Measurements from ENCODE around the gene UFD1. TPM values are rescaled to one million over a fixed set of nuclear protein-coding genes. Genes with fewer than 3 reads are reported as not detected.

The UFD1 gene
- total and polyA plus RNA-seq, 9 of the 15 experiments (the other 6 are each of a cell fraction or from before 2014, with no cell fraction given), result 238 to 645 (median 363) TPM

- TF ChIP-seq SRSF7 (optimal IDR thresholded peaks at IDR 0.05; ENCODE audit: low read depth, low read length) (no peak), RBFOX2 (IDR thresholded peaks at IDR 0.05; ENCODE audit: low read depth, low read length) (0 out of 2 replicates have a peak, but pooled peaks have one; percentile 23), CREB1 (IDR thresholded peaks at IDR 0.05) (no peak), CREB1 (CRISPR knock-in tag; IDR thresholded peaks at IDR 0.05) (0 out of 2 replicates have a peak, but pooled peaks have one; percentile 14), ZNF3 (CRISPR knock-in tag; IDR thresholded peaks at IDR 0.05) (no peak), HDAC2 (IDR thresholded peaks at IDR 0.05) (no peak), IRF2 (CRISPR knock-in tag; IDR thresholded peaks at IDR 0.05) (0 out of 2 replicates have a peak, but pooled peaks have one; percentile 32), NR3C1 (CRISPR knock-in tag; IDR thresholded peaks at IDR 0.05) (0 out of 2 replicates have a peak, but pooled peaks have one; percentile 25), MAX (CRISPR knock-in tag; IDR thresholded peaks at IDR 0.05) (peak; percentile 38; the same call in 1 of the 2 replicates), ZNF232 (CRISPR knock-in tag; IDR thresholded peaks at IDR 0.05) (no peak), ZFP36 (IDR thresholded peaks at IDR 0.05; ENCODE audit: low read depth, low read length, partially characterized antibody) (no peak), ZNF12 (CRISPR knock-in tag; IDR thresholded peaks at IDR 0.05) (0 out of 2 replicates have a peak, but pooled peaks have one; percentile 70), PURB (CRISPR knock-in tag; IDR thresholded peaks at IDR 0.05; ENCODE audit: low read depth) (peak; percentile 95)
- TF ChIP-seq, protein P1, sequence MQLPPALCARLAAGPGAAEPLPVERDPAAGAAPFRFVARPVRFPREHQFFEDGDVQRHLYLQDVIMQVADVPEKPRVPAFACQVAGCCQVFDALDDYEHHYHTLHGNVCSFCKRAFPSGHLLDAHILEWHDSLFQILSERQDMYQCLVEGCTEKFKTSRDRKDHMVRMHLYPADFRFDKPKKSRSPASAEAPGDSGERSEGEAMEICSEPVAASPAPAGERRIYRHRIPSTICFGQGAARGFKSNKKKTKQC (CRISPR knock-in tag; IDR thresholded peaks at IDR 0.05), result peak; percentile 61; the same call in 1 of the 2 replicates
- TF ChIP-seq, protein P2, sequence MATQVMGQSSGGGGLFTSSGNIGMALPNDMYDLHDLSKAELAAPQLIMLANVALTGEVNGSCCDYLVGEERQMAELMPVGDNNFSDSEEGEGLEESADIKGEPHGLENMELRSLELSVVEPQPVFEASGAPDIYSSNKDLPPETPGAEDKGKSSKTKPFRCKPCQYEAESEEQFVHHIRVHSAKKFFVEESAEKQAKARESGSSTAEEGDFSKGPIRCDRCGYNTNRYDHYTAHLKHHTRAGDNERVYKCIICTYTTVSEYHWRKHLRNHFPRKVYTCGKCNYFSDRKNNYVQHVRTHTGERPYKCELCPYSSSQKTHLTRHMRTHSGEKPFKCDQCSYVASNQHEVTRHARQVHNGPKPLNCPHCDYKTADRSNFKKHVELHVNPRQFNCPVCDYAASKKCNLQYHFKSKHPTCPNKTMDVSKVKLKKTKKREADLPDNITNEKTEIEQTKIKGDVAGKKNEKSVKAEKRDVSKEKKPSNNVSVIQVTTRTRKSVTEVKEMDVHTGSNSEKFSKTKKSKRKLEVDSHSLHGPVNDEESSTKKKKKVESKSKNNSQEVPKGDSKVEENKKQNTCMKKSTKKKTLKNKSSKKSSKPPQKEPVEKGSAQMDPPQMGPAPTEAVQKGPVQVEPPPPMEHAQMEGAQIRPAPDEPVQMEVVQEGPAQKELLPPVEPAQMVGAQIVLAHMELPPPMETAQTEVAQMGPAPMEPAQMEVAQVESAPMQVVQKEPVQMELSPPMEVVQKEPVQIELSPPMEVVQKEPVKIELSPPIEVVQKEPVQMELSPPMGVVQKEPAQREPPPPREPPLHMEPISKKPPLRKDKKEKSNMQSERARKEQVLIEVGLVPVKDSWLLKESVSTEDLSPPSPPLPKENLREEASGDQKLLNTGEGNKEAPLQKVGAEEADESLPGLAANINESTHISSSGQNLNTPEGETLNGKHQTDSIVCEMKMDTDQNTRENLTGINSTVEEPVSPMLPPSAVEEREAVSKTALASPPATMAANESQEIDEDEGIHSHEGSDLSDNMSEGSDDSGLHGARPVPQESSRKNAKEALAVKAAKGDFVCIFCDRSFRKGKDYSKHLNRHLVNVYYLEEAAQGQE (IDR thresholded peaks at IDR 0.05; ENCODE audit: borderline replicate concordance), result no peak
- TF ChIP-seq, protein P2 (CRISPR knock-in tag; IDR thresholded peaks at IDR 0.05; ENCODE audit: low read depth), result no peak
- TF ChIP-seq, protein P3, sequence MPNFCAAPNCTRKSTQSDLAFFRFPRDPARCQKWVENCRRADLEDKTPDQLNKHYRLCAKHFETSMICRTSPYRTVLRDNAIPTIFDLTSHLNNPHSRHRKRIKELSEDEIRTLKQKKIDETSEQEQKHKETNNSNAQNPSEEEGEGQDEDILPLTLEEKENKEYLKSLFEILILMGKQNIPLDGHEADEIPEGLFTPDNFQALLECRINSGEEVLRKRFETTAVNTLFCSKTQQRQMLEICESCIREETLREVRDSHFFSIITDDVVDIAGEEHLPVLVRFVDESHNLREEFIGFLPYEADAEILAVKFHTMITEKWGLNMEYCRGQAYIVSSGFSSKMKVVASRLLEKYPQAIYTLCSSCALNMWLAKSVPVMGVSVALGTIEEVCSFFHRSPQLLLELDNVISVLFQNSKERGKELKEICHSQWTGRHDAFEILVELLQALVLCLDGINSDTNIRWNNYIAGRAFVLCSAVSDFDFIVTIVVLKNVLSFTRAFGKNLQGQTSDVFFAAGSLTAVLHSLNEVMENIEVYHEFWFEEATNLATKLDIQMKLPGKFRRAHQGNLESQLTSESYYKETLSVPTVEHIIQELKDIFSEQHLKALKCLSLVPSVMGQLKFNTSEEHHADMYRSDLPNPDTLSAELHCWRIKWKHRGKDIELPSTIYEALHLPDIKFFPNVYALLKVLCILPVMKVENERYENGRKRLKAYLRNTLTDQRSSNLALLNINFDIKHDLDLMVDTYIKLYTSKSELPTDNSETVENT (CRISPR knock-in tag; IDR thresholded peaks at IDR 0.05), result 0 out of 2 replicates have a peak, but pooled peaks have one; percentile 8
Observed at GRCh38 chr22:19514831-19515565, 36.0 kb upstream of the UFD1 start (continued).
